Pancreas (tissue), 10 donors: ENCODE measurements around the gene NOPCHAP1. TPM values are rescaled to one million over a fixed set of nuclear protein-coding genes. Genes with fewer than 3 reads are reported as not detected.
A peak's percentile ranks its signal among the peaks of the same experiment; 100 is the strongest.

Experiments
- ATAC-seq, 4 donors: fragments of 200-7000 bp; cut with Tn5 transposase; one replicate each; pipeline versions ENCODE4 v1.8.0 to v1.9.1; 2020; ENCODE audit warnings: mild to moderate bottlenecking in 4 of 4, moderate library complexity in 4 of 4
- DNase-seq, 6 donors: peaks; one replicate each; pipeline ENCODE4 v3.0.0-alpha.2; 2020
- FAIRE-seq: peaks from 2 replicates; lab custom pipeline; 2012; peaks lifted over from hg19 to GRCh38; lab: Jason Lieb, UNC
- H3K27ac ChIP-seq, 4 donors: fragments of 200-600 bp; sonication (generic); 1 replicate in 3 of 4; 2 replicates in 1 of 4; pipeline versions ENCODE4 v1.5.0 to v1.8.0; 2020
- H3K27me3 ChIP-seq, 4 donors: fragments of 200-600 bp; one replicate each; pipeline ENCODE4 v1.8.0; 2021
- H3K36me3 ChIP-seq, 3 donors: fragments of 200-600 bp; sonication (generic) in 1 of 3; one replicate each; pipeline versions ENCODE4 v1.5.0 to v1.8.0; 2020 to 2021
- H3K4me1 ChIP-seq, 3 donors: fragments of 200-600 bp; one replicate each; pipeline ENCODE4 v1.8.0; 2021
- H3K4me3 ChIP-seq, 4 donors: fragments of 200-600 bp; sonication (generic) in 2 of 4; one replicate each; pipeline versions ENCODE4 v1.5.0 to v1.8.0; 2020 to 2021
- H3K9me3 ChIP-seq, 4 donors: fragments of 200-600 bp; one replicate each; pipeline ENCODE4 v1.8.0; 2021
- WGBS, 2 donors: extraction: QIAGEN DNeasy Blood & Tissue Kit; methylation state at CpG; one replicate each; pipeline ENCODE4 v1.1.7; 2013; 5-methylcytosine and 5-hydroxymethylcytosine counted together
- intact Hi-C, 3 donors: fragments of 100-400 bp; cut with DNase I; formaldehyde crosslinking; loops; one replicate each; pipeline versions ENCODE4 v1.11.1 to v1.14.2; 2022
- polyA plus RNA-seq, 2 donors: library from polyadenylated mRNA; stranded (reverse); fragments of 200-250 nt; gene quantifications; one replicate each; pipeline ENCODE4 v1.2.3, GENCODE V29; 2013
- total RNA-seq, 6 donors: library from RNA; stranded (reverse); fragmentation: NEBNext Ultra II Directional in 4 of 6; extraction: Animal tissue kit (Norgen Biotek cat#: 25700) in 4 of 6; gene quantifications; one replicate each; pipeline versions ENCODE4 v1.2.1 to v1.2.4, GENCODE V29; 2021 to 2023
- TF ChIP-seq, protein P1 (sequence below), 4 donors: fragments of 200-600 bp; sonication (generic) in 3 of 4; IDR thresholded peaks; one replicate each; pipeline versions ENCODE4 v1.5.0 to v1.8.0; 2021; ENCODE audit warnings: antibody characterized with exemption in 4 of 4
- donor health status: healthy with polysubstance abuse.
- donor health status: DM: no; HTN: no; CAD: no; lungs with moderate emphysema.
- donor health status: DM: no; HTN: no; CAD: no.
- donor health status: control.
- donor health status: control.
- donor health status: Bipolar disorder and iron deficiency.
- donor health status: DM: yes; HTN: yes; CAD: no.
- donor health status: DM: no; HTN: no; CAD: no.
- donor health status: DM: no; HTN: no; CAD: no.
- donor health status: DM: yes; HTN: yes; CAD: no.

The NOPCHAP1 gene
- total and polyA plus RNA-seq, 8 donors = 7.2 to 21.5 (median 14.3) TPM

DNA sequence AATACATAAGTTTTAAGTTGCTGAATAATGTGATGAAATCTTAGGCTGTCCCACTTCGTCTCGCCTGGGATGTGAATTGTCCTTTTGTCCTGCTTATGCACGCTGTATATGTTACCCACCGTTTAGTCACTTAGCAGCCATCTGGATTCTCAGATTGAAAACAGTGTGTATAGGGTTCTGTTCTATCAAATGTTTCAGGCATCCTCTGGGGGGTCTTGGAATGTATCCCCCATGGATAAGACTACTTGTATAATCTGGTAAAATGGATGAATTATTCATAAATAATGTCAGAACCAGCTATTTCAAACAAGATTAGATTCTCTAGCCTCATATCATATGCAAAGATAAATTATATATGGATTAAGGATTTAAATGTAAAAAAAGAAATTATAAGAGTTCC, 29.4 kb downstream of the NOPCHAP1 start:
- Histone ChIP-seq H3K4me1 (peaks cover 0 to 11% (median 9%) of the 10 kb centered on the region in 3 donors), H3K27me3 (no peaks in the 10 kb centered on the region), H3K27ac (no peak overlapping the region), H3K36me3 (no peaks in the 10 kb centered on the region), H3K4me3 (no peak overlapping the region), H3K9me3 (no peaks in the 10 kb centered on the region)
- no peak for DNase-seq
- no peak for ATAC-seq
- intact Hi-C loops = no loop called here
- no peak for FAIRE-seq
- TF ChIP-seq, protein P1, sequence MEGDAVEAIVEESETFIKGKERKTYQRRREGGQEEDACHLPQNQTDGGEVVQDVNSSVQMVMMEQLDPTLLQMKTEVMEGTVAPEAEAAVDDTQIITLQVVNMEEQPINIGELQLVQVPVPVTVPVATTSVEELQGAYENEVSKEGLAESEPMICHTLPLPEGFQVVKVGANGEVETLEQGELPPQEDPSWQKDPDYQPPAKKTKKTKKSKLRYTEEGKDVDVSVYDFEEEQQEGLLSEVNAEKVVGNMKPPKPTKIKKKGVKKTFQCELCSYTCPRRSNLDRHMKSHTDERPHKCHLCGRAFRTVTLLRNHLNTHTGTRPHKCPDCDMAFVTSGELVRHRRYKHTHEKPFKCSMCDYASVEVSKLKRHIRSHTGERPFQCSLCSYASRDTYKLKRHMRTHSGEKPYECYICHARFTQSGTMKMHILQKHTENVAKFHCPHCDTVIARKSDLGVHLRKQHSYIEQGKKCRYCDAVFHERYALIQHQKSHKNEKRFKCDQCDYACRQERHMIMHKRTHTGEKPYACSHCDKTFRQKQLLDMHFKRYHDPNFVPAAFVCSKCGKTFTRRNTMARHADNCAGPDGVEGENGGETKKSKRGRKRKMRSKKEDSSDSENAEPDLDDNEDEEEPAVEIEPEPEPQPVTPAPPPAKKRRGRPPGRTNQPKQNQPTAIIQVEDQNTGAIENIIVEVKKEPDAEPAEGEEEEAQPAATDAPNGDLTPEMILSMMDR (IDR thresholded peaks at IDR 0.05) = no peak
- 95 to 97% methylated on average over 4 of the region's 4 CpGs for WGBS, 2 donors

DNA sequence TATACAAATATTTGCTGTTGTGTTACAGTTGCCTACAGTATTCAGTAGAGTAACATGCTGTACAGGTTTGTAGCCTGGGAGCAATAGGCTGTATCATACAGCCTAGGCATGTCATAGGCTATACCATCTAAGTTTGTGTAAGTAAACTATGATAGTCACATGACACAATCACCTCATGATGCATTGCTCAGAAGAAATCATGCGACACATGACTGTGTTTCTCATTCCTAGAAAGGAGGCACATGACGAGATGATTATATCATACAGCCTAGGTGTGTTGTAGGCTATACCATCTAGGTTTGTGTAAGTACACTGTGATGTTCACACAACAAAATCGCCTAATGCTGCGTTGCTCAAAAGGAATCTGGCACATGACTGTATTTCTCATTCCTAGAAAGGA, 31.9 kb downstream of the NOPCHAP1 start:
- TF ChIP-seq, protein P1 (IDR thresholded peaks at IDR 0.05) = no peak
- H3K27ac ChIP-seq = no peak overlapping the region
- H3K27me3 ChIP-seq = no peaks in the 10 kb centered on the region
- 92 to 96% methylated on average over 4 of the region's 4 CpGs for WGBS, 2 donors
- peaks cover 0 to 13% (median 12%) of the 10 kb centered on the region in 3 donors for H3K4me1 ChIP-seq
- no peaks in the 10 kb centered on the region for H3K9me3 ChIP-seq
- no peak overlapping the region for H3K4me3 ChIP-seq
- DNase-seq (no peak), ATAC-seq (no peak), FAIRE-seq (no peak)
- intact Hi-C loops = no loop called here
- H3K36me3 ChIP-seq = no peaks in the 10 kb centered on the region

DNA sequence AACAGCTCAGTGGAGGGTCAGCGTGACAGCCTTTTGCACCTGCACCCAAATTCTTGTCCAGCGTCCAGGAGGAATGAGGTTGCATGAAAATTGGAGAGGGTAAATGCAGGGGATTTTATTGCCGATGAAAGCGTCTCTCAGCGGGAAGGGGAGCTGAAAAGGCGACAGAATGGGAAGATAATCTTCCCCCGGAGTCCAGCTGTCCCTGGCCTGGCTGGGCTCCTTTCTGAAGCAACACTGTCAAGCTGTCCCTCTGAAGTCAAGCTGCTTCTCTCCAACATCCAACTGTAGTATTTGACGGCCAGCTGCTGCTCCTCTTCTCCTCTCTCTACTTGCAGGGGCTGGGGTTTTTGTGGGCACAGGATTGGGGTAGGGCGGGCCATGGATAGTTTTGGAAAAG, 32.7 kb downstream of the NOPCHAP1 start:
- 89 to 90% methylated on average over 9 of the region's 9 CpGs for WGBS, 2 donors
- TF ChIP-seq, protein P1 (IDR thresholded peaks at IDR 0.05) = no peak
- intact Hi-C loops = no loop called here
- H3K9me3 ChIP-seq = no peaks in the 10 kb centered on the region
- no peak overlapping the region for H3K4me3 ChIP-seq
- H3K4me1 ChIP-seq = peaks cover 0 to 13% (median 12%) of the 10 kb centered on the region in 3 donors
- DNase-seq = no peak
- no peak for FAIRE-seq
- no peak overlapping the region for H3K27ac ChIP-seq
- no peak for ATAC-seq
- H3K27me3 ChIP-seq = no peaks in the 10 kb centered on the region
- no peaks in the 10 kb centered on the region for H3K36me3 ChIP-seq

DNA sequence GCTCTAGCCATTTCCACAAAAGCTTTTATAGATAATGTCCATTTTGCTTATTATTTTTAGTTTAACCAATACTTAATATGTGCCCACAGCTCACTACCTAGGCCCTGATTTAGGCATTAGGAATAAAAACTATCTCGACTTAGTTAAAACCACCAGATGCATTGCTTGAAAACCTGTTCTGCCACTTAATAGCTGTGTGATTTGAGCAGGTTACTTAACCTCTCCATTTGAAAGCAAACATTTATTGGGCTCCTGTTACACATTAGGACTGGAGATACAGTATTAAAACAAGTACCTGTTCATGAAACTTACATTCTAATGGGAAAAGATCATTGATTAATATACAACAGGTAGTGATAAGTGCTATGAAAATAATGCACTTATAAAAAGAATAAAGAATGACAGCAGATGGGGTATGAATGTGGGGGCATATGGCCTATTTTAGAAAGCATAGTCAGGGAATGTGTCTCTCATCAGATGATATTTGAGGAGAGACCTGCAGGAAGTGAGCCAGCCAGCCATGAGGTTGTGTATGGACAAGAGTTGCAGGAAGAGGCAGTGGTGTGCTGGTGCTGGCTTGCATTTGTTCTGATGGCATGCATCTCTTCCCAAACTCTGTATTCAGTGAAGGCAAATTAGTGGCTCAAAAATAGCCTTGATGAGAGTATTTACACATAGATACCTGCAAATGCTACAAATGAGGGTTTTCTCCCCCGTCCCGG, 34.3 kb downstream of the NOPCHAP1 start:
- Histone ChIP-seq H3K4me3 (no peak overlapping the region), H3K36me3 (no peaks in the 10 kb centered on the region), H3K27me3 (no peaks in the 10 kb centered on the region), H3K9me3 (no peaks in the 10 kb centered on the region), H3K27ac (no peak overlapping the region), H3K4me1 (peaks cover 0 to 13% (median 12%) of the 10 kb centered on the region in 3 donors)
- FAIRE-seq (no peak), ATAC-seq (peak; percentile 32 to 65 (median 52)), DNase-seq (no peak)
- WGBS, 2 donors = 45 to 49% methylated on average over 3 of the region's 3 CpGs
- intact Hi-C loops = no loop called here
- TF ChIP-seq, protein P1 (IDR thresholded peaks at IDR 0.05) = no peak

DNA sequence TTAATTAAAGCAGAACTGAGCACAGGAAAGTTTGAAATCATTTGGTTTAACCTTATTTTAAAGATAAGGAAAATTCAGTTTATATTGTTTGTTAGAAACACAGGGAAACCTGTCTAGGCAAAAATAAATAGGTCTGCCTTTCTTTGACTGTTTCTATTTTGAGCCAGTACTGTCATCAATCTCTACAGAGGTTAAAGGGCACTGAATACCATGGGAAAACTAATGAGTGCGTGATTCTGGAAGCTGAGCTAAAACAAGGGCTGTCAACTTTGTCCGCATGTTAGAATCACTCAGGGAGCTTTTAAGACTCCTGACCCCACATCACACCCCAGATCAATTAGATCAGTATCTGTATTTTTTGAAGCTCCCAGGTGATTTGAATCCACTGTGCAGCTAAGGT, 38.8 kb downstream of the NOPCHAP1 start:
- TF ChIP-seq, protein P1 (IDR thresholded peaks at IDR 0.05) = no peak
- Histone ChIP-seq H3K4me3 (no peak overlapping the region), H3K9me3 (no peaks in the 10 kb centered on the region), H3K27me3 (no peaks in the 10 kb centered on the region), H3K36me3 (peaks cover 0 to 14% (median 0%) of the 10 kb centered on the region in 3 donors), H3K4me1 (peaks cover 0 to 20% (median 16%) of the 10 kb centered on the region in 3 donors), H3K27ac (peak overlapping the region in 1 of 4 donors; percentile 30)
- peak in 3 of 4 donors; percentile 43 to 53 (median 50) for ATAC-seq
- intact Hi-C loops = no loop called here
- 20 to 27% methylated on average over 2 of the region's 2 CpGs for WGBS, 2 donors
- DNase-seq = no peak
- FAIRE-seq = no peak
